Adrenal gland (tissue), 5 donors: ENCODE results near the gene STK32C.

Experiments used
- POLR2A ChIP-seq, 2 donors: fragments of 450-650 bp; IDR thresholded peaks; one replicate each; pipeline ENCODE4 v1.6.1; 2017; ENCODE audit warnings: antibody characterized with exemption in 2 of 2, mild to moderate bottlenecking in 2 of 2, moderate library complexity in 1 of 2
- TF ChIP-seq, protein P1 (sequence below), 6 experiments: fragments of 450-650 bp in 4 of 6; fragments of 200-600 bp in 2 of 6; sonication (generic) in 1 of 6; IDR thresholded peaks; 1 replicate in 5 of 6; 2 replicates in 1 of 6; pipeline versions ENCODE4 v1.5.1 to v1.8.0; 2016 to 2021; ENCODE audit warnings: antibody characterized with exemption in 6 of 6, mild to moderate bottlenecking in 2 of 6, moderate library complexity in 1 of 6
- donor health status: DM: no; HTN: no; CAD: no.

GRCh38 chr10:132206377-132206745, 101.4 kb downstream of the STK32C start:
- no peak for TF ChIP-seq POLR2A (IDR thresholded peaks at IDR 0.05)
- TF ChIP-seq, protein P1, sequence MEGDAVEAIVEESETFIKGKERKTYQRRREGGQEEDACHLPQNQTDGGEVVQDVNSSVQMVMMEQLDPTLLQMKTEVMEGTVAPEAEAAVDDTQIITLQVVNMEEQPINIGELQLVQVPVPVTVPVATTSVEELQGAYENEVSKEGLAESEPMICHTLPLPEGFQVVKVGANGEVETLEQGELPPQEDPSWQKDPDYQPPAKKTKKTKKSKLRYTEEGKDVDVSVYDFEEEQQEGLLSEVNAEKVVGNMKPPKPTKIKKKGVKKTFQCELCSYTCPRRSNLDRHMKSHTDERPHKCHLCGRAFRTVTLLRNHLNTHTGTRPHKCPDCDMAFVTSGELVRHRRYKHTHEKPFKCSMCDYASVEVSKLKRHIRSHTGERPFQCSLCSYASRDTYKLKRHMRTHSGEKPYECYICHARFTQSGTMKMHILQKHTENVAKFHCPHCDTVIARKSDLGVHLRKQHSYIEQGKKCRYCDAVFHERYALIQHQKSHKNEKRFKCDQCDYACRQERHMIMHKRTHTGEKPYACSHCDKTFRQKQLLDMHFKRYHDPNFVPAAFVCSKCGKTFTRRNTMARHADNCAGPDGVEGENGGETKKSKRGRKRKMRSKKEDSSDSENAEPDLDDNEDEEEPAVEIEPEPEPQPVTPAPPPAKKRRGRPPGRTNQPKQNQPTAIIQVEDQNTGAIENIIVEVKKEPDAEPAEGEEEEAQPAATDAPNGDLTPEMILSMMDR (IDR thresholded peaks at IDR 0.05), result no peak
